HG03103 (cell line): ENCODE measurements around the gene PAH.
"Not testable (repeated sequence)": the region's sequence is repeated elsewhere in the genome, so short reads cannot be mapped to it uniquely, and the experiment has no call there.

Source experiments
- ATAC-seq: cut with Tn5 transposase; IDR thresholded peaks from one replicate; pipeline ENCODE4 v1.9.1; 2021; ENCODE audit warnings: low read depth; ENCODE audit not compliant: unreplicated experiment

The PAH gene

DNA sequence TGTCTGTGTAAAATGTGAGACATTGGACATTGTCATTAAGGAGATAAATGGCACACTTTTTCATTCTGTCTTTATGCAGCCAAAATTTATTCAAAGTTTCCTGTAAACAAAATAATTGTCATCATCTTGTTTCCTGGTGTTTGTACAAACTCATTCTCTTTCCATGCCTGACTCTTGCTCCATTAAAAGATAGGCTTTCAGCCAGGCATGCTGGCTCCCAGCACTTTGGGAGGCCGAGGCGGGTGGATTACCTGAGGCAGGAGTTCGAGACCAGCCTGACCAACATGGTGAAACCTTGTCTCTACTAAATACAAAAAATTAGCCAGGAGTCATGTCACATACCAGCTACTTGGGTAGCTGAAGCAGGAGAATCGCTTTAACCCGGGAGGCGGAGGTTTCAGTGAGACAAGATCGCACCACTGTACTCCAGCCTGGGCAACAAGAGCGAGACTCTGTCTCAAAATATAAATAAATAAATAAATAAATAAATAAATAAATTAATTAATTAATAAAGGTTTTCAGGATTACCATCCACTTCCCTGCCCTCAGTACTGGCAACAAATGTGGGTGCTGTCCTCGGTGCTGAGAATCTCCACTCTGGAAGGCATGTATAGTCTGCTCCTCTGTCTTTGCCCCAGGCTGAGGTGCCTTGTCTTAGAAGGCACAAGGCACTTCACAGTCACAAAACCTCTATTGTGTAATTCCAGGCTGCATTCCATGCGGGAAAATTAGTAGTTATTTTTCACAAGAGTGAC is 83.2 kb downstream of the PAH start:
- ATAC-seq, result no peak

- ATAC-seq, result not testable (repeated sequence)
Measured at GRCh38 chr12:102832826-102833225, 84.2 kb downstream of the PAH start.

DNA sequence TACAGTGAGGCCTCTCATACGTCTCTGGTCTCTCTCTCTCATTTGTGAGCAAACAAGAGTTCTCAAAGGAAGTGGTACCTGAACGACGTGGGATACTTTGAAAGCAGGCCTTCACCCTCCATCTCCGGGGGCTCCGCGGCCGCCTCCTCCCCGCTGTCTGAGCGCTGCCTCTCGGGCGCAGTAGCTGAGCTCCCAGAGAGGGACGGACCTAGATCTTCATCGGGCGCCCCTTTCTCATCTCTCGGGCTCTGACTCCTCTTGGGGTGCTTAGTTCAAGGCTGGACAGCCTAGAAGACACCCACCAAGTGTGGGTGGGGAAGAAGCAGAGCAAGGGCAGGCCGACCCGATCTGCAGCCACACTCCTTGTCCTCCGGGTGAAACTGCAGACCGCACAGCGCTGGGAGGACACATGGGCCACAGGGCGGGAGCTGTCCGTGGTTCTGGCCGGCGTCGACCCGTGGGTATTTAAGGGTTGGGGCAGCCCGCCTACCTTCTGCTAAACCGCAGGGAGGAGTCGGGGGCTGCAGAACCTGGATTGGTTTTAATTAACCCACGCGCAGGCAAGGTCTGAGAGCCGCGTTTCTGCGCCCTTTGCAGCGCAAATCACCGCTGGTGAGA is 92.7 kb downstream of the PAH start:
- ATAC-seq, result no peak

- no peak for ATAC-seq
Measured at GRCh38 chr12:102821149-102821548, 95.9 kb downstream of the PAH start.

DNA sequence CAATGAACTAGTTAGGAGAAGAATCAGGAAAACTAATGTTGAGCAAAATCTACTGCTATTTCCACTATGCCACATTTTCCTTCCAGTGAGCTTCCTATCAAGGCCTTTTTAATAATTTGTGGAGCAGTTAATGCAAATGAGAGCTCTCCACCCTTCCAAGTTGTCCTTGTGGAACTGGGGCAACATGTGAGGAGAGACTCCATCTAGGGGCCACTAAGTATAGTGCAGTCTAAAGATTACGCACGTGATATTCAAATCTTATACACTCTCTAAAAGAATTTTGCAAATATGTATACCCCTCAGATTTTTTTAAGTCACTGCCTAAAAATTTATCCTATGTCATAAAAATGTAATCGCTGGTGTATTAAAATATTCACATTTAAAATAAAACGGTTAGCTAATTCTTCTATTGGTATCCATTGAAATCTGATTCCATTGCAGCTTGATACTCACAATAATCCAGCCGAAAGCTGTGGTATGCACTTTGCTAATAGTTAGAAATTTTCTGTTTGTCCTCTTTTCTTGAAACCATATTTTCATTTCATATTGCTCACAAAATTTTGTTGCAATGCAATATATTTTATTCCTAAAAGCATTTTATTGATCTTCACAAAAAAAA is 100.1 kb downstream of the PAH start:
- ATAC-seq, result no peak

DNA sequence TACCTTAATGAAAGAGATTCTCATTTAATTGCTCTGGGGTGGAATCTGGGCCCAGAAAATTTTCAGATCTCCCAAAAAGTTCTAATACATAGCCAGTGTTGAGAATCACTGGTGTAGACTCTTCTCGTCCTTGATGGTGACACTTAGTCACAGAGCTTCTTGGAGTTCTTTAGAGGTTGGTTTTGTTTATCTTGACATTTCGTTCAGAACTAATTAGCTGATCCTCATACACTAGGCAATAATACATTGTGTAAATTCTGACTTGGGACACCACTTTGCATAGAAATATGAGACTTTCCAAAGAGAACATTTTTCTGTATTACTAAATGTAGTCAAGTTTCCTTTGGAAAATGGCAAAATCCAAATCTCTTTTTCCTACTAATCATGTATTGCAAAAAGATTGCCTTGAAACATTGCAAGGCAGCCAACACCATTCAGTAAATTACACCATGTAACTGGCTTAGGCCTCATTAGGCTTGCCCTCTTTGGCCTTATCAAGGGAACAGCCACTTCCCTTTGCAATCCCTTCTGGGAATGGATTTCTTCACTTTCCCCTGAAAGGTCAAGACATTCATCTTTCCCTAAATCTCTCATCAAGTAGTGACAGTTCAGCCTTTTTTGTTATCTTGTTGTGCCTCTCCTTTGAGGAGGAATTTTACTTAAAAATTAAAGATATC is 102.2 kb downstream of the PAH start:
- no peak for ATAC-seq

DNA sequence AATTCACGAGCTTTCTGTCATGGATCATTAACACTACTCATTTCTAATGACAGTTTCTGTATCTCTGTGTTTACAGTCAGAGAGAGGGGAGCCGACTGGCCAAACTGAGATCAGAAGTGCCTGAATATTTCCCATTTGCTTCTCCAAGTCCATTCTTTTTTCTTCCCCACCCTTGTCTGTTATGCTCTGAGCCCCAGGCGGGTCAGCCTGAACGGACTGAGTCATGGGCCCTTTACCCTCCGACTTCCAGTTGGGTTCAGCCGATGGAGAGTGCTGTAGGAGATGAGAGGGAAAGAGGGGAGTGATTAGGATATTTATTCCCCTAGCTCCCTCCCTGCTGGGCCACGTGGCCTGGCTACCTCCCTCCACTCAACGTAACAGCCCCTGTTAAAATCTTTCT is 104.7 kb downstream of the PAH start:
- no peak for ATAC-seq

DNA sequence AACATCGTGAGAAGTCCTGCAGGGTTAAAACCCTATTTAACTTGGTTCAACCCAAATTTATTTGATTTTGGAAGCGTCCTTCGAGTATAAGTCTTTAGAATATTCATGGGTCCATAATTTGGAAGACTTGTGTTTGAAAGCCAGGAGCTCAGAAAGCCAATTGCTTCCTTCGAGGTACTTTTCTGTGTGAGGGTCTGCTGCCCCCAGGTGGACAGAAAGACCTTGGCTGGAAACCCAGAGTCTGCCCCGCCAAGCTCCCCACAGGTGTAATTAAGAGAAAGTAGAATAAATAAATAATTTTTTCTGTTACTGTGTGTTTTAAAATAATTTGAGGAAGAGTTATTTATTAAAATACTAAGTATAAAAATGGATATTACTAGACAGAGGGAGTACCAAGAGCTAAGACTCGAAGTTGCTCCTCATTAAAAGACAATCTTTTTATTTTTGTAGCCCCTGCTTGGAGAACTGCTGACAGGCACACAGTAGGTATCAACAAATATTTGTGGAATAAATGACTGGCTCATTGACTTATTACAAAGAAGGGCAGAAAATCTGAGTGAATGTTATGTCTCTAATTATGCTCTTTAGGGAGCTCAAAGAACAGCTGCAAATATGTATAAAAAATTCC is 105.8 kb downstream of the PAH start:
- no peak for ATAC-seq

DNA sequence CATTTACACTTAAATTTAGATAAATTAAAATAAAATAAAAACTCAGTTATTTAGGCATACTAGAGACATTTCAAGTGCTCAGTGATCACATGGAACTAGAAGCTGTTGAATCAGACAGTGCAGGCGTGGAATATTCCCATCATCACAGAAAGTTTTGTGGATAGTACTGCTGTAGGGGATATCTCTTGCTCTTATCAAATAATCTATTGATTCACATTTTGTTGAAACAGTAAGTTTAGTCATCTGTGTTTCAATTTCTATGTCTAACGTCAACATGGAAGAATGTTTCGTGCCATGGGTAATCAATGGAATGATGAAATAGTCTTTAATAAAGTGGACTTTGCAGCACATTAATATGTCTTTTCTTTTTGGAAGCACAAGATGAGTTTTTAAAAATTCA is 108.6 kb downstream of the PAH start:
- no peak for ATAC-seq

GRCh38 chr12:102806592-102806991 is 110.5 kb downstream of the PAH start:
- ATAC-seq, result no peak

DNA sequence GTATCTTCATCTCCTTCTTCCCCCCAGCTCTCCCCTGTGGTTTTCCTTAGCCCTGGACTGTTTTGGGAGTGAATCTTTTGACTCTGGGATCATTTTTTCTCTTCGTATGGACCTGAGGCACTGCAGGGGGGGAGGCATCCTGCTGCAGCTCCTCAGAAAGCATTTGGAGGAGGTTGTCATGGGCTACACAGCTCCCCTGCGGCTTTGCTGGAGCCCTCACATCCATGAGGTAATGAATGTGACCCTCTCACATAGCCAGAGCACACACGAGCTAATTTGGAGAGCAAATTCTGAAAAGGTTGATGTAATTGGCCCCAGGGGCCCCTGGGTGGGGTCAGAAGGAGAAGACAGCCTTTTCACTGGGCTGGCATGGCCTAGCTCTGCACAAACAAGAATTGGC is 110.9 kb downstream of the PAH start:
- ATAC-seq, result no peak

GRCh38 chr12:102800565-102800964 is 116.5 kb downstream of the PAH start:
- no peak for ATAC-seq

DNA sequence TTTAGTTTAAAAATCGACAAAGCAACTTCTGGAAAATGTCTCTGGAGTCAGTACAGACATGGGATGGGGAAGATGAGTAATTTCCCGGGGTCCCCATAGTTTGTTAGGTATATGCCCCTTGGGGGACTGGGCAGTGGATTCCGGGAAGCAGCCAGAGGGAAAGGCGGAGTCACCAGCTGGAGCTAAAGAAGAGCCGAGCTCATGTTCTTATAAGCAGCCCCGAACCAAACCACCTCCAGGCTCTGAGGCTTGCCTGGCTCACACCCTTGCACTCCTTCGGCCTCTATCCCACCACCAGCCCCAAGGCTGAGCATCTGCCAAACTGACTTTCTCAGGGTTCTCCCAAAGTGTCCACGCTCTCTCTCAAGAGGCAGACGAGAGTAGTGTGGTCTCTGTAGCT is 117.8 kb downstream of the PAH start:
- no peak for ATAC-seq

GRCh38 chr12:102797528-102797927 is 119.5 kb downstream of the PAH start:
- no peak for ATAC-seq

- no peak for ATAC-seq
Measured at GRCh38 chr12:102793921-102794320, 123.1 kb downstream of the PAH start.
